ENCODE measurements around the gene C14orf132.
A peak's percentile ranks its signal among the peaks of the same experiment; 100 is the strongest.

The C14orf132 gene

GRCh38 chr14:96035456-96035855, 3.7 kb upstream of the C14orf132 start:
- Mint-ChIP-seq H3K36me3 (ENCODE audit: low read depth) (no peaks in the 10 kb centered on the region), H3K4me1 (peaks cover 15% of the 10 kb centered on the region)

DNA sequence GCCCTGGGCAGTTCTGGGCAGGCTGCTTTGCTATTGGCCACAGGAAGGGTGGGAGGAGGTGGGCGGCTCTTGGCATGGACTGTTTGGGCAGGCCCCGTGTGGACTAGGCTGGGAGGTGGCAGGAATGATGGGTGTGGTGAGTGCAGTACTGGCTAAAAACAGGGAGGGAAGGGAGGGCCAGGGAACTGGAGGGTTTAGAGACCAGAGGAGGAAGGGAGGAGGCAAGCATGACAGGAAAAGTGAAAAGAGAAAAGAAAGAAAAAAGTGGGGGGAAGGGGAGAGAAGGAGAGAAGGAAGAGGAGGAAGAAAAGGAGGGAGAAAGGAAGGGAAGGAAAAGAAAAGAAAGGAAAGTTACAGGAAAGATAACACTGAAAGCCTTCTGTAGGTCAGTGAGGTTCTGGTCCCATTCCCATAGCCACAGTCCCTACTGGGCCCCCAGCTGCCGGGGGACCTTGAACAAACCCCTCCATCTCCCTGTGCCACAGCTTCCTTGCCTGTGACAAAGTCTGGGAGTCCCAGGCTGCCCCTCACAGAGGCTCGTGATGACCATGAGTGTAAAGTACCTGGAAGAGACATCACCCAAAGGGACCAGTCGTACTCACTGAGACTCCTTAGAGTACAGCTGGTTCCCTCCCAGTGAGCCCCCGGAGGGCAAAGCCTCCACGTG, 1.1 kb upstream of the C14orf132 start:
- Mint-ChIP-seq H3K27ac (no peak overlapping the region), H3K4me3 (peak overlapping the region; percentile 83 to 87 (median 86)), H3K36me3 (ENCODE audit: low read depth) (peaks cover 6% of the 10 kb centered on the region), H3K4me1 (peaks cover 35% of the 10 kb centered on the region), H3K27me3 (ENCODE audit: low read depth) (peaks cover 44% of the 10 kb centered on the region), H3K9me3 (no peaks in the 10 kb centered on the region)
- TF ChIP-seq CTCF (IDR thresholded peaks at IDR 0.05; ENCODE audit: unreplicated experiment in 3 of 3) = no peak

More at GRCh38 chr14:96035456-96035855, 3.7 kb upstream of the C14orf132 start:
- H3K9me3 Mint-ChIP-seq = no peaks in the 10 kb centered on the region
- H3K27me3 Mint-ChIP-seq (ENCODE audit: low read depth) = peaks cover 47% of the 10 kb centered on the region
- H3K27ac Mint-ChIP-seq = no peak overlapping the region
- TF ChIP-seq CTCF (IDR thresholded peaks at IDR 0.05; ENCODE audit: unreplicated experiment in 3 of 3) = no peak
- no peak overlapping the region for H3K4me3 Mint-ChIP-seq

DNA sequence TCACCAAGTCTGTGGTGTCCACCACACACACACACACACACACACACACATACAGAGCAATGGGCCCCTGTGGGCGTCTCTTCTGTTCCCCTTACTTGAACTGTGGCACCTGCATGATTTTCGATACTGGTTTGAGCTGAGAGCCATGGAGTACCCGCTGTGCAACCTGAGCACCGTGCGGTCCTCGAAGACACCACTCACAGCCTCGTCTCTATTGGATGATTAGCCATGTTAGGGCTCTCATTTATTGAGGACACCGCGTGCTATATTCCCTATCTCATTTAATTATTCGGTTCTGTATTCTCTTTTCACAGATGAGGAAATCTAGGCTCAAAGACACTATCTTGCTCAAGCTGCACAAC, 623 bp upstream of the C14orf132 start:
- Mint-ChIP-seq H3K4me3 (peak overlapping the region; percentile 83 to 87 (median 86)), H3K36me3 (ENCODE audit: low read depth) (peaks cover 6% of the 10 kb centered on the region), H3K27me3 (ENCODE audit: low read depth) (peaks cover 40% of the 10 kb centered on the region), H3K4me1 (peaks cover 35% of the 10 kb centered on the region), H3K27ac (no peak overlapping the region), H3K9me3 (no peaks in the 10 kb centered on the region)
- TF ChIP-seq CTCF (IDR thresholded peaks at IDR 0.05; ENCODE audit: unreplicated experiment in 3 of 3) = no peak

GRCh38 chr14:96039633-96040311, 610 bp downstream of the C14orf132 start:
- Mint-ChIP-seq H3K27me3 (ENCODE audit: low read depth) (peaks cover 40% of the 10 kb centered on the region), H3K4me1 (peaks cover 35% of the 10 kb centered on the region), H3K27ac (peak overlapping the region; percentile 30 to 81 (median 78))

GRCh38 chr14:96040828-96041371, 1.7 kb downstream of the C14orf132 start:
- Mint-ChIP-seq H3K27me3 (ENCODE audit: low read depth) (peaks cover 37% of the 10 kb centered on the region), H3K4me1 (peaks cover 35% of the 10 kb centered on the region), H3K36me3 (ENCODE audit: low read depth) (peaks cover 14% of the 10 kb centered on the region), H3K9me3 (peaks cover 3% of the 10 kb centered on the region), H3K4me3 (peak overlapping the region; percentile 86 to 92 (median 91)), H3K27ac (peak overlapping the region in 2 of 3 experiments; percentile 30 to 81)
- TF ChIP-seq CTCF (IDR thresholded peaks at IDR 0.05; ENCODE audit: unreplicated experiment in 3 of 3) = no peak

More at GRCh38 chr14:96039633-96040311, 610 bp downstream of the C14orf132 start:
- Mint-ChIP-seq H3K36me3 (ENCODE audit: low read depth) (peaks cover 9% of the 10 kb centered on the region), H3K4me3 (peak overlapping the region; percentile 86 to 92 (median 91)), H3K9me3 (no peaks in the 10 kb centered on the region)
- peak in 1 of 3 experiments; percentile 17 for TF ChIP-seq CTCF (IDR thresholded peaks at IDR 0.05; ENCODE audit: unreplicated experiment in 3 of 3)

All from nephron (organoid).